Parathyroid adenoma (tissue), 2 donors: ENCODE measurements around the gene S100A7A.

Experiments
- H2AFZ ChIP-seq: fragments of 300-600 bp; sonication (generic); one replicate; pipeline ENCODE4 v1.7.0; 2017; ENCODE audit warnings: antibody characterized with exemption, mild to moderate bottlenecking
- H3K27ac ChIP-seq: fragments of 300-600 bp; sonication (generic); one replicate; pipeline ENCODE4 v1.7.0; 2017
- H3K27me3 ChIP-seq: fragments of 300-600 bp; sonication (generic); one replicate; pipeline ENCODE4 v1.7.0; 2017; ENCODE audit warnings: low read length; ENCODE audit not compliant: control insufficient read depth, insufficient read depth
- H3K36me3 ChIP-seq: fragments of 300-600 bp; sonication (generic); one replicate; pipeline ENCODE4 v1.7.0; 2017; ENCODE audit warnings: low read length; ENCODE audit not compliant: control insufficient read depth, insufficient read depth
- H3K4me1 ChIP-seq: fragments of 300-600 bp; sonication (generic); one replicate; pipeline ENCODE4 v1.7.0; 2017; ENCODE audit warnings: control low read depth
- H3K4me2 ChIP-seq: fragments of 300-600 bp; sonication (generic); one replicate; pipeline ENCODE4 v1.7.0; 2017; ENCODE audit warnings: low read length
- H3K4me3 ChIP-seq: fragments of 300-600 bp; sonication (generic); one replicate; pipeline ENCODE4 v1.7.0; 2017; ENCODE audit warnings: low read depth, low read length
- H3K79me2 ChIP-seq: fragments of 300-600 bp; sonication (generic); one replicate; pipeline ENCODE4 v1.7.0; 2017; ENCODE audit warnings: control low read depth
- H3K9ac ChIP-seq: fragments of 300-600 bp; sonication (generic); one replicate; pipeline ENCODE4 v1.7.0; 2017; ENCODE audit warnings: mild to moderate bottlenecking
- H3K9me3 ChIP-seq: fragments of 300-600 bp; sonication (generic); one replicate; pipeline ENCODE4 v1.7.0; 2017; ENCODE audit warnings: low read length; ENCODE audit not compliant: control insufficient read depth
- TF ChIP-seq, protein P1 (sequence below): fragments of 300-600 bp; sonication (generic); IDR thresholded peaks from one replicate; pipeline ENCODE4 v1.7.0; 2017; ENCODE audit warnings: antibody characterized with exemption, mild to moderate bottlenecking
- donor health status: primary hyperparathyroidism.

The S100A7A gene

DNA sequence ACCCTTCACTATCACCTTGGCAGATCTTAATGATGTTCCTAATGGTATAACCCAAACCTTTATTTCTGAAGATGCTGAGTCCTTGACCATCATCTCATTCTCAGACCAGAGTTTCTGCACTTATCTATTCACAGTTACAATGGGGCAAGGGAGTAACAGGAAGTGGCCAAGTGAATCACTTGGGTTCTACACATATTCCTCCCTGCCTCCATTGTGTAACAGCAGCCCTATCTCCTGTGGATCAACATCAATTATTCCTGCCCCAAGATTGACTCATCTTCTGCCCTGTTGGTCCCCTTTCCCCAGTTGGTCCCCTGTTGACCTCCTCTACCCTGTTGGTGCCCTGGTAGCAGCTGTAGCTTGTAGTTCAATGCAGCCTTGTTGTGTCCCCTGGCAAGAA is 54.4 kb downstream of the S100A7A start:
- no peaks in the 10 kb centered on the region for H3K4me1 ChIP-seq

More for the DNA sequence above, 54.4 kb downstream of the S100A7A start:
- Histone ChIP-seq H3K27me3 (no peaks in the 10 kb centered on the region), H3K4me2 (no peak overlapping the region), H3K36me3 (no peaks in the 10 kb centered on the region), H3K4me3 (no peak overlapping the region), H3K27ac (no peak overlapping the region), H3K79me2 (no peaks in the 10 kb centered on the region), H3K9ac (no peak overlapping the region), H3K9me3 (no peaks in the 10 kb centered on the region), H2AFZ (no peak overlapping the region)
- TF ChIP-seq, protein P1, sequence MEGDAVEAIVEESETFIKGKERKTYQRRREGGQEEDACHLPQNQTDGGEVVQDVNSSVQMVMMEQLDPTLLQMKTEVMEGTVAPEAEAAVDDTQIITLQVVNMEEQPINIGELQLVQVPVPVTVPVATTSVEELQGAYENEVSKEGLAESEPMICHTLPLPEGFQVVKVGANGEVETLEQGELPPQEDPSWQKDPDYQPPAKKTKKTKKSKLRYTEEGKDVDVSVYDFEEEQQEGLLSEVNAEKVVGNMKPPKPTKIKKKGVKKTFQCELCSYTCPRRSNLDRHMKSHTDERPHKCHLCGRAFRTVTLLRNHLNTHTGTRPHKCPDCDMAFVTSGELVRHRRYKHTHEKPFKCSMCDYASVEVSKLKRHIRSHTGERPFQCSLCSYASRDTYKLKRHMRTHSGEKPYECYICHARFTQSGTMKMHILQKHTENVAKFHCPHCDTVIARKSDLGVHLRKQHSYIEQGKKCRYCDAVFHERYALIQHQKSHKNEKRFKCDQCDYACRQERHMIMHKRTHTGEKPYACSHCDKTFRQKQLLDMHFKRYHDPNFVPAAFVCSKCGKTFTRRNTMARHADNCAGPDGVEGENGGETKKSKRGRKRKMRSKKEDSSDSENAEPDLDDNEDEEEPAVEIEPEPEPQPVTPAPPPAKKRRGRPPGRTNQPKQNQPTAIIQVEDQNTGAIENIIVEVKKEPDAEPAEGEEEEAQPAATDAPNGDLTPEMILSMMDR: no peak
